Measurements from ENCODE around the gene CHSY1.

The CHSY1 gene

GRCh38 chr15:101151288-101151687 is 100.6 kb downstream of the CHSY1 start:
- H3K27me3 ChIP-seq (ENCODE audit: control insufficient read depth, insufficient read depth, low read length), result no peaks in the 10 kb centered on the region
- no peak overlapping the region for H3K27ac ChIP-seq
- no peaks in the 10 kb centered on the region for H3K9me3 ChIP-seq (ENCODE audit: control insufficient read depth, low read length)
- no peaks in the 10 kb centered on the region for H3K4me1 ChIP-seq
- no peak overlapping the region for H3K4me3 ChIP-seq (ENCODE audit: low read depth, low read length)
- no peak overlapping the region for H3K4me2 ChIP-seq (ENCODE audit: low read length)
- no peak overlapping the region for H2AFZ ChIP-seq
- no peak overlapping the region for H3K9ac ChIP-seq
- TF ChIP-seq, protein P1, sequence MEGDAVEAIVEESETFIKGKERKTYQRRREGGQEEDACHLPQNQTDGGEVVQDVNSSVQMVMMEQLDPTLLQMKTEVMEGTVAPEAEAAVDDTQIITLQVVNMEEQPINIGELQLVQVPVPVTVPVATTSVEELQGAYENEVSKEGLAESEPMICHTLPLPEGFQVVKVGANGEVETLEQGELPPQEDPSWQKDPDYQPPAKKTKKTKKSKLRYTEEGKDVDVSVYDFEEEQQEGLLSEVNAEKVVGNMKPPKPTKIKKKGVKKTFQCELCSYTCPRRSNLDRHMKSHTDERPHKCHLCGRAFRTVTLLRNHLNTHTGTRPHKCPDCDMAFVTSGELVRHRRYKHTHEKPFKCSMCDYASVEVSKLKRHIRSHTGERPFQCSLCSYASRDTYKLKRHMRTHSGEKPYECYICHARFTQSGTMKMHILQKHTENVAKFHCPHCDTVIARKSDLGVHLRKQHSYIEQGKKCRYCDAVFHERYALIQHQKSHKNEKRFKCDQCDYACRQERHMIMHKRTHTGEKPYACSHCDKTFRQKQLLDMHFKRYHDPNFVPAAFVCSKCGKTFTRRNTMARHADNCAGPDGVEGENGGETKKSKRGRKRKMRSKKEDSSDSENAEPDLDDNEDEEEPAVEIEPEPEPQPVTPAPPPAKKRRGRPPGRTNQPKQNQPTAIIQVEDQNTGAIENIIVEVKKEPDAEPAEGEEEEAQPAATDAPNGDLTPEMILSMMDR (IDR thresholded peaks at IDR 0.05), result no peak
- no peaks in the 10 kb centered on the region for H3K36me3 ChIP-seq (ENCODE audit: control insufficient read depth, insufficient read depth, low read length)
- H3K79me2 ChIP-seq, result no peaks in the 10 kb centered on the region

DNA sequence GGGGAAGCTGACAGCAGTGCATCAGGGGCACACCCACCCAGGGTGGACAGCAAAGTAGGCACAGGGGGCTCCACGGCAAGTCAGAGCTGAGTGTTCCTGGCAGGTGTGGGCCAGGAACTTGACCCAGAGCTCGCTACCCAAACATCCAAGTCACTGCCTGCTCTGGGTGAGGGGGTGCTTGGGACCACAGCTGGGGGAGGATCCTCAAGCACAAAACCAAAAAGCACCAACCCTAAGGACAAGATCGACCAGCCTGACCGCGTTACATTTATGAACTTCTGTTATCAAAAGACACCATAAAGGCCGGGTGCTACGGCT is 101.2 kb downstream of the CHSY1 start:
- Histone ChIP-seq H3K36me3 (ENCODE audit: control insufficient read depth, insufficient read depth, low read length) (no peaks in the 10 kb centered on the region), H3K4me1 (no peaks in the 10 kb centered on the region), H3K79me2 (no peaks in the 10 kb centered on the region), H3K4me3 (ENCODE audit: low read depth, low read length) (no peak overlapping the region), H3K9me3 (ENCODE audit: control insufficient read depth, low read length) (no peaks in the 10 kb centered on the region), H3K9ac (no peak overlapping the region), H3K27me3 (ENCODE audit: control insufficient read depth, insufficient read depth, low read length) (no peaks in the 10 kb centered on the region), H2AFZ (no peak overlapping the region), H3K4me2 (ENCODE audit: low read length) (no peak overlapping the region), H3K27ac (no peak overlapping the region)
- TF ChIP-seq, protein P1 (IDR thresholded peaks at IDR 0.05), result no peak

GRCh38 chr15:101149864-101150722 is 101.8 kb downstream of the CHSY1 start:
- TF ChIP-seq, protein P1 (IDR thresholded peaks at IDR 0.05), result no peak
- Histone ChIP-seq H3K9ac (no peak overlapping the region), H3K4me2 (ENCODE audit: low read length) (no peak overlapping the region), H3K79me2 (no peaks in the 10 kb centered on the region), H3K27ac (no peak overlapping the region), H2AFZ (no peak overlapping the region), H3K4me1 (no peaks in the 10 kb centered on the region), H3K36me3 (ENCODE audit: control insufficient read depth, insufficient read depth, low read length) (no peaks in the 10 kb centered on the region), H3K4me3 (ENCODE audit: low read depth, low read length) (no peak overlapping the region), H3K27me3 (ENCODE audit: control insufficient read depth, insufficient read depth, low read length) (no peaks in the 10 kb centered on the region), H3K9me3 (ENCODE audit: control insufficient read depth, low read length) (no peaks in the 10 kb centered on the region)

DNA sequence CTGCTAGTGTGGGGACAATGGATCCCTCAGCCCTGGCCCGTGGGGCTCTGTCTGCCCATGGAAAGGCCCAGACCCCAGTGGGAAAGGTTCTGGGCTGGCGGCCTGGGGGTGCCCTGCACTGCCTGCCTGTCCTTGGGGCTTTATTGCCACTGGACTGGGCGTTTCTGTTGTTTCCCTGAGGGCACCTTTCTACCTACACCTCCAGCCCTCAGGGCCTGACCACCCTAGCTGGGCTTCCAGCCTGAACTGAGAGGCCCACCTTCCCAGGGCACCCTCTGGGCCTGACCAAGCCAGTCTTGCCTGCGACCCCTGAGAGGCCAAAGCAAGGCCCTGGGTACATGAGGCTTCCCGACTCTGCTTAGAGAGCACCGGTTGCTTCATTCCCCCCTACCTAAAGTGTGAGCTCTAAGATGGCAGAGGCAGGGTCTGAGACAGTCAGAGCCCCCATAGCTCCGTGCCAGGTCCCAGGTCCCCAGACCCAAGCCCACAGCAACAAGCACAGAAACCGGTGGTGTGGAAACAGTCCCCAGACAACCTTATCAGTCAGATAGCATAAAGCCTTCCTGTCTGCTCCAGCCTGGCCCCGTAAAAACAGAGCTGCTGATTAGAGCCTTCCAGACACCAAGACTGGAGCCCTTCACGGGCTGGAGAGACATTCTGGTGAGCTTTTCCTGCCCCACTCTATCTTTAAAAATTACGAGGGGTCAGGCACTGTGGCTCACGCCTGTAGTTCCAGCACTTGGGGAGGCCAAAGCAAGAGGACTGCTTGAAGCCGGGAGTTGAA is 102.8 kb downstream of the CHSY1 start:
- no peaks in the 10 kb centered on the region for H3K36me3 ChIP-seq (ENCODE audit: control insufficient read depth, insufficient read depth, low read length)
- H3K4me3 ChIP-seq (ENCODE audit: low read depth, low read length), result no peak overlapping the region
- H3K4me1 ChIP-seq, result no peaks in the 10 kb centered on the region
- H3K9me3 ChIP-seq (ENCODE audit: control insufficient read depth, low read length), result no peaks in the 10 kb centered on the region
- H3K79me2 ChIP-seq, result no peaks in the 10 kb centered on the region
- H3K27ac ChIP-seq, result no peak overlapping the region
- no peak overlapping the region for H3K4me2 ChIP-seq (ENCODE audit: low read length)
- H3K27me3 ChIP-seq (ENCODE audit: control insufficient read depth, insufficient read depth, low read length), result no peaks in the 10 kb centered on the region
- TF ChIP-seq, protein P1 (IDR thresholded peaks at IDR 0.05), result no peak
- no peak overlapping the region for H3K9ac ChIP-seq
- H2AFZ ChIP-seq, result no peak overlapping the region
